ENCODE results near the gene ZNF311.

Gene ZNF311

DNA sequence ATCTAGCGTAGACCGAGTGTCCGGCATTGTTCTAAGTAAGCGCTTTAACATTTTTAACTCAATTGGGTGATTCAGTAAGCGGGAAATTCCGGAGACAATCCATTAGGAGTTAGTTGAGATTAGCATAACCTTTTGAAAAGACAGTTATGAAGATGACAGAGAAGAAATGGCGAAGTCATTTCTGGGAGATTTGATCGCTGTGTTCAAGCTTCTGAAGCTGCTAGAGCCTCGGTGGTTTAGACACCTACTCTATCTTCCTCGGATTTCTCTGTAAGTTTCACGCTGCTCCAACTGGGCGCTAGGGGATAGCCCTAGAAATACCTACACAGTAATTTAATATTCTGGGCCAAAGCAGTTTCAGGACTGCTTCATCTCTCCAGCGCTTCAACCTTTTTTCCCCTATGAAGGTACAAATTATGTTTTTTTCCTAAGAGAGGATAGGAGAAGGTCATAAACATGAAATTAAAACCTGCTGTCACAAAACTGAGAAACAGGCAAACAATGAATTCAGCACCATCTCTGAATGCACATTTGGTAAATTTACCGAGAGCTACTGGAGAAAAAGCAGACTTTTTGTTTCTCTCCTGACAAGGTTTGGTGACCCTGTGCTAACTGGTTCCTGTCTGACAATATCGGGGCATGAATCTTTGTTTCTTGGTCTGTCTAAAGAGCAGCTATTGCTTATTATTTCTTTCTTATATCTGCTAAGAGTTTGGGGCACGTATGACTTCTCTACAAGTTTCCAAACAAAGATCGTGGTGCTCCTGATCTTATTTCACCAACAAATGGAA, 22.4 kb downstream of the ZNF311 start:
- Histone ChIP-seq H3K36me3 (ENCODE audit: insufficient read depth, low read length) (no peaks in the 10 kb centered on the region), H3K27me3 (ENCODE audit: insufficient read depth, low read length) (peaks cover 28% of the 10 kb centered on the region), H3K9me3 (ENCODE audit: insufficient read depth, low read depth, low read length) (no peaks in the 10 kb centered on the region), H3K4me3 (ENCODE audit: low read length) (peak overlapping the region; percentile 92), H3K9ac (ENCODE audit: low read depth, low read length) (peak overlapping the region; percentile 68), H3K27ac (ENCODE audit: low read depth, low read length) (no peak overlapping the region), H3K4me1 (ENCODE audit: insufficient read depth, low read length) (peaks cover 21% of the 10 kb centered on the region)
- 36% methylated on average over 17 of the region's 17 CpGs for WGBS

DNA sequence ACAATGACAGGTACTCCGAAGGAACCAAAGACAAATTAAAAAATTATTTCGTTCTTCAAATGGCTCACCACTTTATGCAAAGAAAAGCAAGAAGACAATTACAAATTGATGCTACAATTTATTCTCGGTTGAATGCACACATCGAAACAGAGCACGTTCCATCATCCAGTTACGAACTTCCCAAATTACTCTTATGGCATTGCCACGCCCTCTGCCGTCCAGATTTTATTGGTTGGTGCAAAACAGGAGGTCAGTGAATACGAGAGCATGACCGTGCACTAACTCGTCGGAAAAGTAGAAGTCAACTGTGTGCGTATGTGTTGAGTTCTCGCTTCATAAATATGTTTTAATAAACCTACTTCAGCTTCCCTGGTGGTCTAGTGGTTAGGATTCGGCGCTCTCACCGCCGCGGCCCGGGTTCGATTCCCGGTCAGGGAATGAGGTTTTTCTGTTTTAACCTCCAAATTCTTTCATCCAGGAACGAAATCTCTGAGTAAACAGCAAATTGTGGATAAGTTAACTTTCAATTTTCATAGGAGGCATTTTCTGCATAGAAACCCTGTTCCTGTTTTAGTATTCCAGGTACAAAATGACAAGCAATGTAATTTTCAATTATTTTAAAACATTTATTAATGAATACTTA, 23.2 kb downstream of the ZNF311 start:
- Histone ChIP-seq H3K4me3 (ENCODE audit: low read length) (peak overlapping the region; percentile 92), H3K36me3 (ENCODE audit: insufficient read depth, low read length) (no peaks in the 10 kb centered on the region), H3K27me3 (ENCODE audit: insufficient read depth, low read length) (peaks cover 35% of the 10 kb centered on the region), H3K9me3 (ENCODE audit: insufficient read depth, low read depth, low read length) (no peaks in the 10 kb centered on the region), H3K9ac (ENCODE audit: low read depth, low read length) (peak overlapping the region; percentile 68), H3K4me1 (ENCODE audit: insufficient read depth, low read length) (peaks cover 21% of the 10 kb centered on the region), H3K27ac (ENCODE audit: low read depth, low read length) (no peak overlapping the region)
- WGBS = 0% methylated on average over 23 of the region's 23 CpGs

DNA sequence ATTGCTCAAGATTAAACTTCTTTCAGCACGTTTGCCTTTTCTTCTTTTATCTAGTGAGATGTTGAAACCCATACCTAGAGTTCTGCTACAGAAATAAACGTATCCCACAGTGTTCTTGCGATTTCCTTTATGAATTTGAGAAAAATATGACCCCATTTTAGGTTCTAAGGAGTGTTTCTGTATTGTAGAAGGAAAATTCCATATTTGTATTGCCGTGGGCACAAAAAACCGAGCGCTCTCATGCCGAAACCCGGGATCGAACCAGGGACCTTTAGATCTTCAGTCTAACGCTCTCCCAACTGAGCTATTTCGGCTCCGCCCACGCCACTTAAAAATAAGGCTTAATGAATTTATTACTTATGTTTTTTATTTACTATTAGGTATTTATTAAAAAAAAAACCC, 23.7 kb downstream of the ZNF311 start:
- H3K4me3 ChIP-seq (ENCODE audit: low read length) = peak overlapping the region; percentile 92
- H3K36me3 ChIP-seq (ENCODE audit: insufficient read depth, low read length) = no peaks in the 10 kb centered on the region
- H3K9ac ChIP-seq (ENCODE audit: low read depth, low read length) = peak overlapping the region; percentile 62; the same call in 1 of the 2 replicates
- WGBS = 1% methylated on average over 10 of the region's 13 CpGs
- H3K9me3 ChIP-seq (ENCODE audit: insufficient read depth, low read depth, low read length) = no peaks in the 10 kb centered on the region
- no peak overlapping the region for H3K27ac ChIP-seq (ENCODE audit: low read depth, low read length)
- peaks cover 41% of the 10 kb centered on the region for H3K27me3 ChIP-seq (ENCODE audit: insufficient read depth, low read length)
- peaks cover 21% of the 10 kb centered on the region for H3K4me1 ChIP-seq (ENCODE audit: insufficient read depth, low read length)

GRCh38 chr6:28980852-28981430, 24.2 kb downstream of the ZNF311 start:
- H3K27ac ChIP-seq (ENCODE audit: low read depth, low read length) = peak overlapping the region; percentile 36; the same call in 1 of the 2 replicates
- no peaks in the 10 kb centered on the region for H3K9me3 ChIP-seq (ENCODE audit: insufficient read depth, low read depth, low read length)
- H3K4me3 ChIP-seq (ENCODE audit: low read length) = peak overlapping the region; percentile 92
- H3K27me3 ChIP-seq (ENCODE audit: insufficient read depth, low read length) = peaks cover 44% of the 10 kb centered on the region
- H3K36me3 ChIP-seq (ENCODE audit: insufficient read depth, low read length) = no peaks in the 10 kb centered on the region
- H3K9ac ChIP-seq (ENCODE audit: low read depth, low read length) = peak overlapping the region; percentile 59
- H3K4me1 ChIP-seq (ENCODE audit: insufficient read depth, low read length) = peaks cover 21% of the 10 kb centered on the region
- WGBS = under 1% methylated on average over 12 of the region's 16 CpGs

GRCh38 chr6:28980137-28980851, 24.8 kb downstream of the ZNF311 start:
- peaks cover 21% of the 10 kb centered on the region for H3K4me1 ChIP-seq (ENCODE audit: insufficient read depth, low read length)
- H3K27ac ChIP-seq (ENCODE audit: low read depth, low read length) = peak overlapping the region; percentile 36; the same call in 1 of the 2 replicates
- peaks cover 44% of the 10 kb centered on the region for H3K27me3 ChIP-seq (ENCODE audit: insufficient read depth, low read length)
- H3K9me3 ChIP-seq (ENCODE audit: insufficient read depth, low read depth, low read length) = no peaks in the 10 kb centered on the region
- peak overlapping the region; percentile 92 for H3K4me3 ChIP-seq (ENCODE audit: low read length)
- WGBS = 57% methylated on average over 8 of the region's 8 CpGs
- peak overlapping the region; percentile 46 for H3K9ac ChIP-seq (ENCODE audit: low read depth, low read length)
- no peaks in the 10 kb centered on the region for H3K36me3 ChIP-seq (ENCODE audit: insufficient read depth, low read length)

DNA sequence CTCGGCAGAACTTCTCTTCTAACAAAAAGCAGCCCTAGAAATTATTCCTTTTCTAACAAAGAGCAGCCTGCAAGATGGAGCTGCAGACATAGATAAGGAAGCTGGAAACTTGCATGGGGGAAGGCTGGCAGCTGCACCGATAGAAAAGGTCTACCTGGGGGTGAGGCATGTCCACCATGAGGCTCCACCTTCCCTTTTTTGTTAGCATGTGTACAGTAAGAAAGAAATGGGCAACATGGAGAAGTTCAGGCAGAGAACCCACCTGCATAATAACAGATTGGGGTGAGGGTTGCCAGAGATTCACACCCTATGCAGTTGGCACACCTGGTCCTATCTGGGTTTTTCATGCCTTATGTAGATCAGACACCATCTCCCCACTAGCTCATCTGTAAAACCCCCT, 25.4 kb downstream of the ZNF311 start:
- peaks cover 44% of the 10 kb centered on the region for H3K27me3 ChIP-seq (ENCODE audit: insufficient read depth, low read length)
- H3K9me3 ChIP-seq (ENCODE audit: insufficient read depth, low read depth, low read length) = no peaks in the 10 kb centered on the region
- peaks cover 18% of the 10 kb centered on the region for H3K4me1 ChIP-seq (ENCODE audit: insufficient read depth, low read length)
- H3K27ac ChIP-seq (ENCODE audit: low read depth, low read length) = no peak overlapping the region
- no peak overlapping the region for H3K9ac ChIP-seq (ENCODE audit: low read depth, low read length)
- H3K4me3 ChIP-seq (ENCODE audit: low read length) = no peak overlapping the region
- no peaks in the 10 kb centered on the region for H3K36me3 ChIP-seq (ENCODE audit: insufficient read depth, low read length)
- 88% methylated on average over 1 of the region's 2 CpGs for WGBS

DNA sequence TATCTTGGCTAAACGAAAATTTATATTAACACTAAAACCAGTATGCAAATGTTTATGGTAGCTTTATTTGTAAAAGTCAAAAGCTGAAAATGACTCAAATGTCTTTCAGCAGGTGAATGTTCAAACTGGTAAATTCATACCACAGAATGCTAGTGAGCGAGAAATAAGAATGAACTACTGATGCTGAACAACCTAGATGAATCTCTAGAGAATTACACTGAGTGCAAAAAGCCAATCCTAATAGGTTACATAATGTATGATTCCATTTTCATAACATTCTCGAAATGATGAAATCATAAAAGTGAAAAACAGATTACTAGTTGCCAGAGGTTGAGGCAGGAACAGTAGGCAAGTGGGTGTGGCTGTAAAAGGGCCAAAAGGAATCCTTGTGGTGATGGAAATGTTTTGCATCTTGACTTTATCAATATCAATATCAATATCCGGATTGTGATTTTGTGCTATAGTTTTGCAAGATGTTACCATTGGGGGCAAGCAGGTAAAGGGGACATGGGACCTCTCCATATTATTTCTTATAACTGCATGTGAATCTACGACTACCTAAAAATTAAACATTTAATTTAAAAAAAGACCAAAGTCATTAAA, 26.1 kb downstream of the ZNF311 start:
- Histone ChIP-seq H3K9me3 (ENCODE audit: insufficient read depth, low read depth, low read length) (no peaks in the 10 kb centered on the region), H3K27me3 (ENCODE audit: insufficient read depth, low read length) (peaks cover 44% of the 10 kb centered on the region), H3K9ac (ENCODE audit: low read depth, low read length) (no peak overlapping the region), H3K36me3 (ENCODE audit: insufficient read depth, low read length) (no peaks in the 10 kb centered on the region), H3K4me3 (ENCODE audit: low read length) (no peak overlapping the region), H3K4me1 (ENCODE audit: insufficient read depth, low read length) (peaks cover 18% of the 10 kb centered on the region), H3K27ac (ENCODE audit: low read depth, low read length) (no peak overlapping the region)
- WGBS = 89% methylated on average over 2 of the region's 5 CpGs

GRCh38 chr6:28978133-28978491, 27.0 kb downstream of the ZNF311 start:
- Histone ChIP-seq H3K9me3 (ENCODE audit: insufficient read depth, low read depth, low read length) (no peaks in the 10 kb centered on the region), H3K36me3 (ENCODE audit: insufficient read depth, low read length) (no peaks in the 10 kb centered on the region), H3K4me1 (ENCODE audit: insufficient read depth, low read length) (peaks cover 18% of the 10 kb centered on the region), H3K27ac (ENCODE audit: low read depth, low read length) (peak overlapping the region; percentile 12; the same call in 1 of the 2 replicates), H3K9ac (ENCODE audit: low read depth, low read length) (peak overlapping the region; percentile 18; the same call in 1 of the 2 replicates), H3K4me3 (ENCODE audit: low read length) (peak overlapping the region; percentile 73), H3K27me3 (ENCODE audit: insufficient read depth, low read length) (peaks cover 44% of the 10 kb centered on the region)
- 63% methylated on average over 3 of the region's 3 CpGs for WGBS

GRCh38 chr6:28977341-28978132, 27.6 kb downstream of the ZNF311 start:
- peak overlapping the region; percentile 50 for H3K27ac ChIP-seq (ENCODE audit: low read depth, low read length)
- H3K4me1 ChIP-seq (ENCODE audit: insufficient read depth, low read length) = peaks cover 18% of the 10 kb centered on the region

DNA sequence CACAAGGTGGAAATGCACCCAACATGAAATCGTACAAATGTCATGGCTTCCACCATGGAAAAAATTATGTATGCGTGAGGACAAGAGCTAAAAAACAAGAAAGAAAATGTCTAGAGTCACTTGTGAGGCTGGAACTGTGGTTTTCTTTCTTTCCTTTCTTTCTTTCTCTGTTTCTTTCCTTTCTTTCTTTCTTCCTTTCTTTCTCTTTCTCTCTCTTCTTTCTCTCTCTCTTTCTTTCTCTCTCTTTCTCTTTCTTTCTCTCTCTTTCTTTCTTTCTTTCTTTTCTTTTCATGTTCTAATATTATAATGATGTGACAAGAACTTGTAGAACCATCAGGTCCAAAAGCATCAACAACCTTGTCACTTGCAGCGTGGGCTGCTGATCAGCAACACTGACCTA, 28.4 kb downstream of the ZNF311 start:
- no peak overlapping the region for H3K9ac ChIP-seq (ENCODE audit: low read depth, low read length)
- no peaks in the 10 kb centered on the region for H3K36me3 ChIP-seq (ENCODE audit: insufficient read depth, low read length)
- no peaks in the 10 kb centered on the region for H3K9me3 ChIP-seq (ENCODE audit: insufficient read depth, low read depth, low read length)
- peak overlapping the region; percentile 73 for H3K4me3 ChIP-seq (ENCODE audit: low read length)
- H3K27ac ChIP-seq (ENCODE audit: low read depth, low read length) = no peak overlapping the region
- H3K4me1 ChIP-seq (ENCODE audit: insufficient read depth, low read length) = peaks cover 18% of the 10 kb centered on the region
- H3K27me3 ChIP-seq (ENCODE audit: insufficient read depth, low read length) = peaks cover 44% of the 10 kb centered on the region
- WGBS = 87% methylated on average over 3 of the region's 3 CpGs

More at GRCh38 chr6:28977341-28978132, 27.6 kb downstream of the ZNF311 start:
- peak overlapping the region; percentile 79 for H3K9ac ChIP-seq (ENCODE audit: low read depth, low read length)
- 5% methylated on average over 51 of the region's 51 CpGs for WGBS
- H3K4me3 ChIP-seq (ENCODE audit: low read length) = peak overlapping the region; percentile 73
- H3K36me3 ChIP-seq (ENCODE audit: insufficient read depth, low read length) = no peaks in the 10 kb centered on the region
- no peaks in the 10 kb centered on the region for H3K9me3 ChIP-seq (ENCODE audit: insufficient read depth, low read depth, low read length)
- peaks cover 44% of the 10 kb centered on the region for H3K27me3 ChIP-seq (ENCODE audit: insufficient read depth, low read length)
